HG03139 (cell line): ENCODE measurements around the gene SCFD2.

Experiments
- ATAC-seq: cut with Tn5 transposase; IDR thresholded peaks from one replicate; pipeline ENCODE4 v1.9.1; 2021; ENCODE audit not compliant: unreplicated experiment

SCFD2 gene

GRCh38 chr4:52966781-52967180, 399.1 kb downstream of the SCFD2 start:
- ATAC-seq, result no peak

- ATAC-seq, result no peak
Observed at GRCh38 chr4:52966172-52966571, 399.7 kb downstream of the SCFD2 start.

GRCh38 chr4:52964561-52965101, 401.2 kb downstream of the SCFD2 start:
- no peak for ATAC-seq

- no peak for ATAC-seq
Observed at GRCh38 chr4:52964011-52964410, 401.9 kb downstream of the SCFD2 start.

GRCh38 chr4:52962721-52963120, 403.1 kb downstream of the SCFD2 start:
- ATAC-seq, result no peak

GRCh38 chr4:52961666-52962412, 404.0 kb downstream of the SCFD2 start:
- ATAC-seq, result no peak

GRCh38 chr4:52959541-52959940, 406.3 kb downstream of the SCFD2 start:
- no peak for ATAC-seq

GRCh38 chr4:52957835-52958631, 407.8 kb downstream of the SCFD2 start:
- no peak for ATAC-seq

GRCh38 chr4:52957220-52957686, 408.6 kb downstream of the SCFD2 start:
- no peak for ATAC-seq

- ATAC-seq, result no peak
Observed at GRCh38 chr4:52956691-52957090, 409.2 kb downstream of the SCFD2 start.

- no peak for ATAC-seq
Observed at GRCh38 chr4:52954560-52955170, 411.2 kb downstream of the SCFD2 start.

GRCh38 chr4:52952540-52952939, 413.3 kb downstream of the SCFD2 start:
- ATAC-seq, result no peak

- ATAC-seq, result no peak
Observed at GRCh38 chr4:52951016-52951415, 414.8 kb downstream of the SCFD2 start.

- no peak for ATAC-seq
Observed at GRCh38 chr4:52950226-52950625, 415.6 kb downstream of the SCFD2 start.

- no peak for ATAC-seq
Observed at GRCh38 chr4:52949336-52949735, 416.5 kb downstream of the SCFD2 start.

- no peak for ATAC-seq
Observed at GRCh38 chr4:52948057-52948423, 417.8 kb downstream of the SCFD2 start.

GRCh38 chr4:52947401-52948056, 418.3 kb downstream of the SCFD2 start:
- ATAC-seq, result no peak

GRCh38 chr4:52946855-52947254, 419.0 kb downstream of the SCFD2 start:
- ATAC-seq, result no peak

GRCh38 chr4:52945982-52946381, 419.9 kb downstream of the SCFD2 start:
- ATAC-seq, result no peak

- no peak for ATAC-seq
Observed at GRCh38 chr4:52945326-52945898, 420.4 kb downstream of the SCFD2 start.

GRCh38 chr4:52943677-52944076, 422.2 kb downstream of the SCFD2 start:
- ATAC-seq, result no peak
